OCI-LY7 (cell line): Measurements from ENCODE around the gene SEMA3F. TPM values are rescaled to one million over a fixed set of nuclear protein-coding genes. Genes with fewer than 3 reads are reported as not detected.

Experiments used
- BruUV-seq: library from RNA; stranded (reverse); fragments of 400-500 nt; replicated peaks from 2 replicates; lab custom pipeline; 2021; lab: Mats Ljungman, UMichigan
- CTCF ChIA-PET: fragments of 300-600 bp; sonication (Branson Sonifier 250); formaldehyde crosslinking; loops from one replicate; lab custom pipeline; 2022; ENCODE audit warnings: antibody characterized with exemption; ENCODE audit not compliant: unreplicated experiment; lab: Charles Lee
- POLR2A ChIA-PET: fragments of 300-600 bp; sonication (Branson Sonifier 250); formaldehyde crosslinking; loops from one replicate; lab custom pipeline; 2022; ENCODE audit warnings: antibody characterized with exemption; lab: Charles Lee
- DNase-seq: peaks from one replicate; pipeline ENCODE4 v3.0.0-alpha.2; 2015; ENCODE audit warnings: low spot score
- H2AFZ ChIP-seq: fragments of 200-600 bp; sonication (generic), shearing (Covaris generic); 2 replicates; pipeline ENCODE4 v1.6.1; 2014; ENCODE audit warnings: mild to moderate bottlenecking, antibody characterized with exemption, low read length, moderate library complexity
- H3K27ac ChIP-seq: fragments of 200-600 bp; sonication (generic); 2 replicates; pipeline ENCODE4 v1.5.1; 2014; ENCODE audit warnings: mixed run types, low read depth, mild to moderate bottlenecking, moderate library complexity, low read length, inconsistent platforms; ENCODE audit not compliant: poor library complexity, severe bottlenecking
- H3K36me3 ChIP-seq: fragments of 200-600 bp; sonication (generic); 2 replicates; pipeline ENCODE4 v1.6.1; 2014; ENCODE audit warnings: mild to moderate bottlenecking, antibody characterized with exemption, low read length, moderate library complexity, mixed read lengths; ENCODE audit not compliant: insufficient read depth
- H3K4me1 ChIP-seq: fragments of 200-600 bp; sonication (generic); 2 replicates; pipeline ENCODE4 v1.5.1; 2014; ENCODE audit warnings: mild to moderate bottlenecking, low read length; ENCODE audit not compliant: insufficient read depth, poor library complexity, severe bottlenecking
- H3K4me2 ChIP-seq: fragments of 200-600 bp; sonication (generic); 2 replicates; pipeline ENCODE4 v1.6.1; 2014; ENCODE audit warnings: mild to moderate bottlenecking, low read length
- H3K4me3 ChIP-seq: fragments of 200-600 bp; sonication (generic); 2 replicates; pipeline ENCODE4 v1.5.1; 2014; ENCODE audit warnings: mild to moderate bottlenecking, low read depth, low read length; ENCODE audit not compliant: poor library complexity, severe bottlenecking
- H3K79me2 ChIP-seq: fragments of 200-600 bp; sonication (generic); 2 replicates; pipeline ENCODE4 v1.6.1; 2016; ENCODE audit warnings: low read depth, mild to moderate bottlenecking, low read length, moderate library complexity, mixed read lengths; ENCODE audit not compliant: insufficient read depth
- H3K9me2 ChIP-seq: fragments of 200-600 bp; sonication (generic); 2 replicates; pipeline ENCODE4 v1.6.1; 2016; ENCODE audit warnings: mild to moderate bottlenecking, low read length, mixed read lengths; ENCODE audit not compliant: insufficient read depth
- H3K9me3 ChIP-seq: fragments of 200-600 bp; sonication (generic); 2 replicates; pipeline ENCODE4 v1.6.1; 2014; ENCODE audit warnings: mild to moderate bottlenecking, mixed run types, low read length, mixed read lengths
- H4K20me1 ChIP-seq: fragments of 200-600 bp; sonication (generic); 2 replicates; pipeline ENCODE4 v1.6.1; 2014; ENCODE audit warnings: mild to moderate bottlenecking, antibody characterized with exemption, low read length, moderate library complexity, mixed read lengths; ENCODE audit not compliant: insufficient read depth
- CTCF ChIP-seq: fragments of 200-600 bp; sonication (generic); conservative IDR thresholded peaks from 2 replicates; pipeline ENCODE4 v1.5.1; 2014; ENCODE audit warnings: mild to moderate bottlenecking, antibody characterized with exemption, low read length, moderate library complexity, mixed read lengths
- EZH2phosphoT487 ChIP-seq: fragments of 200-600 bp; sonication (generic); IDR thresholded peaks from 2 replicates; pipeline ENCODE4 v1.6.1; 2018; ENCODE audit warnings: low read depth, borderline replicate concordance, mild to moderate bottlenecking, mixed run types, antibody characterized with exemption, low read length, moderate library complexity, mixed read lengths
- intact Hi-C: fragments of 100-400 bp; cut with micrococcal nuclease; formaldehyde crosslinking; loops from one replicate; pipeline ENCODE4 v1.10.0; 2022; ENCODE audit not compliant: unreplicated experiment
- total RNA-seq, 2 experiments: library from RNA; depleted of rRNA in 1 of 2; stranded (reverse); fragments of >200 nt in 1 of 2; shearing (Covaris generic) in 1 of 2; gene quantifications; 2 replicates each; pipeline ENCODE4 v1.2.3, GENCODE V29; 2014 to 2022

SEMA3F gene
- total RNA-seq, 2 experiments from 2014 or later: 0.84 TPM; not detected in 1

GRCh38 chr3:50167841-50168209 lies 12.7 kb downstream of the SEMA3F start:
- Histone ChIP-seq H3K9me2 (no peaks in the 10 kb centered on the region), H3K9me3 (no peaks in the 10 kb centered on the region), H3K4me3 (no peak overlapping the region), H2AFZ (no peak overlapping the region), H3K27ac (no peak overlapping the region), H3K79me2 (no peaks in the 10 kb centered on the region), H3K4me1 (no peaks in the 10 kb centered on the region), H3K36me3 (no peaks in the 10 kb centered on the region), H3K4me2 (no peak overlapping the region), H4K20me1 (no peaks in the 10 kb centered on the region)
- ChIA-PET POLR2A (interaction anchor here (0.6 kb wide), 1 partner anchor 12 kb away, joined by 3 read pairs; no protein-coding TSS in a partner anchor), CTCF (no interaction called here)
- TF ChIP-seq EZH2phosphoT487: no peak
- TF ChIP-seq CTCF: no peak
- intact Hi-C loops: no loop called here
- no peak for DNase-seq
- BruUV-seq: no TSS peak

- Histone ChIP-seq H3K36me3 (no peaks in the 10 kb centered on the region), H3K4me2 (no peak overlapping the region), H4K20me1 (no peaks in the 10 kb centered on the region), H3K79me2 (no peaks in the 10 kb centered on the region), H3K9me2 (no peaks in the 10 kb centered on the region), H3K4me1 (no peaks in the 10 kb centered on the region), H3K9me3 (no peaks in the 10 kb centered on the region), H2AFZ (no peak overlapping the region), H3K4me3 (no peak overlapping the region), H3K27ac (no peak overlapping the region)
- ChIA-PET POLR2A (no interaction called here), CTCF (interaction anchor here (0.6 kb wide), 1 partner anchor 20 kb away, joined by 3 read pairs; no protein-coding TSS in a partner anchor)
- TF ChIP-seq CTCF (no peak), EZH2phosphoT487 (no peak)
- DNase-seq: no peak
- BruUV-seq: no TSS peak
- intact Hi-C loops: no loop called here
These were observed 13.3 kb downstream of the SEMA3F start for GRCh38 chr3:50168388-50168787.

GRCh38 chr3:50168791-50169190 lies 13.7 kb downstream of the SEMA3F start:
- DNase-seq: no peak
- no peaks in the 10 kb centered on the region for H3K79me2 ChIP-seq
- ChIA-PET POLR2A (no interaction called here), CTCF (interaction anchor here (0.6 kb wide), 1 partner anchor 19 kb away, joined by 3 read pairs; no protein-coding TSS in a partner anchor)
- H3K4me1 ChIP-seq: no peaks in the 10 kb centered on the region
- intact Hi-C loops: no loop called here
- no peaks in the 10 kb centered on the region for H3K36me3 ChIP-seq
- TF ChIP-seq EZH2phosphoT487 (no peak), CTCF (no peak)
- BruUV-seq: no TSS peak
- no peak overlapping the region for H2AFZ ChIP-seq
- no peaks in the 10 kb centered on the region for H3K9me2 ChIP-seq
- no peaks in the 10 kb centered on the region for H4K20me1 ChIP-seq
- no peak overlapping the region for H3K4me3 ChIP-seq
- H3K4me2 ChIP-seq: no peak overlapping the region
- H3K9me3 ChIP-seq: no peaks in the 10 kb centered on the region
- no peak overlapping the region for H3K27ac ChIP-seq
